Peyer's patch (tissue), 4 donors: ENCODE measurements around the gene GM2A. TPM values are rescaled to one million over a fixed set of nuclear protein-coding genes. Genes with fewer than 3 reads are reported as not detected.
"Not testable (repeated sequence)": the region's sequence is repeated elsewhere in the genome, so short reads cannot be mapped to it uniquely, and the experiment has no call there.

Source experiments
- DNase-seq, 3 donors: peaks; one replicate each; pipeline ENCODE4 v3.0.0-alpha.2; 2017 to 2019
- H3K27ac ChIP-seq, 4 donors: fragments of 200-600 bp; sonication (generic); one replicate each; pipeline ENCODE4 v1.5.1; 2016 to 2019
- H3K27me3 ChIP-seq, 2 donors: fragments of 200-600 bp; sonication (generic); one replicate each; pipeline ENCODE4 v1.5.1; 2019
- H3K36me3 ChIP-seq, 3 donors: fragments of 200-600 bp; sonication (generic); one replicate each; pipeline ENCODE4 v1.5.1; 2016 to 2019
- H3K4me1 ChIP-seq, 4 donors: fragments of 200-600 bp; sonication (generic); one replicate each; pipeline ENCODE4 v1.5.1; 2016 to 2019
- H3K4me3 ChIP-seq, 4 donors: fragments of 200-600 bp; sonication (generic); 1 replicate in 3 of 4; 2 replicates in 1 of 4; pipeline ENCODE4 v1.5.1; 2016 to 2019; ENCODE audit warnings: mild to moderate bottlenecking in 1 of 4
- H3K9me3 ChIP-seq, 4 donors: fragments of 200-600 bp; sonication (generic); one replicate each; pipeline ENCODE4 v1.5.1; 2016 to 2019; ENCODE audit warnings: mild to moderate bottlenecking in 1 of 4
- CTCF ChIP-seq, 6 experiments: fragments of 450-650 bp in 4 of 6; fragments of 200-600 bp in 2 of 6; sonication (generic) in 1 of 6; IDR thresholded peaks; one replicate each; pipeline ENCODE4 v1.5.1; 2017 to 2019; ENCODE audit warnings: antibody characterized with exemption in 6 of 6, mild to moderate bottlenecking in 3 of 6, moderate library complexity in 1 of 6
- POLR2A ChIP-seq, 2 donors: fragments of 450-650 bp; IDR thresholded peaks; one replicate each; pipeline ENCODE4 v1.5.1; 2017; ENCODE audit warnings: antibody characterized with exemption in 2 of 2, mild to moderate bottlenecking in 2 of 2, moderate library complexity in 2 of 2
- total RNA-seq, 4 donors: library from RNA; depleted of rRNA; stranded (reverse); fragments of >200 nt; gene quantifications; one replicate each; pipeline ENCODE4 v1.1.0, GENCODE V29; 2016

The GM2A gene
- total RNA-seq, 4 donors from 2014 or later, result 15.1 to 27.2 (median 16.8) TPM

DNA sequence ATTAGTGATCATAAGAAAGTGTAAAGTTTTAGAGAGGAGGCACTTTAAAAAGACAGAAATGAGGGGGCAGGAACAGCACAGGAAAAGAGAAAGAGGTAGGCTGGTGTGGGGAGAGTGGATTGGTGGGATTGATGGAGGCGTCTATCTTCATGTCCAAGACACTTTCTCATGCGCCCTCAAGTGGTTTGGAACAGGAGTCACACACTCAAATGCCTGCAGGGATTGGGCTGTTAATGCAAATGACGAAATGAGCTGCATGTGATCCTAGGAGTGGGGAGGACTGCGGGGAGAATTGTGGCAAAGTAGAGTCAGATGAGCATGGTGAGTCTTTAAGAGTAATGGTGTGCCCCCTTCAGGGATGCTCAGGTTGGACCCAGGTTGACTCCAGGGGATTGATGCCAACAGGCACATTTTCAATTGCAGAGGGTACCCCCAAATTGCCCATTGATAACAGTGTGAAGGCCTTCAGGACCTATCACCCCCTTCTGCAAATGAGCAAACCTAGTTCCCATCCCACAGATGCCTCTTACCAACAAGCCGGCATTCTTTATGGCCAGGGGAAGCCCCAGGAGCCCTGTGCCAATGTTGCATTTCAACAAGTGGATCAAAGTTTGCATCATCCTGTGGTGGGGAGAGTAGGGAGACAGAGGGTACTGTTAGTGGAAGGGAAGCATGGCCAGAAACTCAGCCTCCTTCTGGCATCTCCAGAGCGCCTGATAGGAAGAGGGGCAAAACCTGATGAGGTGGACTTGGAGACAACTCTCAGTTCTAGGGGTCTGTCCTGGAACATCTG, 45.3 kb downstream of the GM2A start:
- peak in 1 of 3 donors; percentile 31 for DNase-seq
- H3K27me3 ChIP-seq, result no peaks in the 10 kb centered on the region
- TF ChIP-seq POLR2A (IDR thresholded peaks at IDR 0.05) (no peak), CTCF (IDR thresholded peaks at IDR 0.05) (peak in 5 of 6 experiments; percentile 30 to 54 (median 37))

GRCh38 chr5:151303666-151304065, 50.7 kb downstream of the GM2A start, which contains the start of gene SLC36A3:
SLC36A3 (minus strand) TSS chr5:151303766; CDS start chr5:151303354, 412 bp downstream.
- no peaks in the 10 kb centered on the region for H3K9me3 ChIP-seq
- H3K36me3 ChIP-seq, result no peaks in the 10 kb centered on the region
- no peak within 1 kb of the TSS for H3K27ac ChIP-seq
- TF ChIP-seq POLR2A (IDR thresholded peaks at IDR 0.05) (no peak), CTCF (IDR thresholded peaks at IDR 0.05) (no peak)
- H3K4me3 ChIP-seq, result no peak within 1 kb of the TSS
- DNase-seq, result no peak
- no peaks in the 10 kb centered on the region for H3K4me1 ChIP-seq
- H3K27me3 ChIP-seq, result no peaks in the 10 kb centered on the region

More for the DNA sequence above, 45.3 kb downstream of the GM2A start:
- H3K27ac ChIP-seq, result no peak overlapping the region
- no peaks in the 10 kb centered on the region for H3K9me3 ChIP-seq
- H3K4me1 ChIP-seq, result no peaks in the 10 kb centered on the region
- no peaks in the 10 kb centered on the region for H3K36me3 ChIP-seq
- no peak overlapping the region for H3K4me3 ChIP-seq

- not testable (repeated sequence) for DNase-seq, H3K27ac ChIP-seq, H3K36me3 ChIP-seq, H3K27me3 ChIP-seq, H3K4me1 ChIP-seq, H3K4me3 ChIP-seq, H3K9me3 ChIP-seq
Observed at GRCh38 chr5:151309266-151309665, 56.3 kb downstream of the GM2A start.

DNA sequence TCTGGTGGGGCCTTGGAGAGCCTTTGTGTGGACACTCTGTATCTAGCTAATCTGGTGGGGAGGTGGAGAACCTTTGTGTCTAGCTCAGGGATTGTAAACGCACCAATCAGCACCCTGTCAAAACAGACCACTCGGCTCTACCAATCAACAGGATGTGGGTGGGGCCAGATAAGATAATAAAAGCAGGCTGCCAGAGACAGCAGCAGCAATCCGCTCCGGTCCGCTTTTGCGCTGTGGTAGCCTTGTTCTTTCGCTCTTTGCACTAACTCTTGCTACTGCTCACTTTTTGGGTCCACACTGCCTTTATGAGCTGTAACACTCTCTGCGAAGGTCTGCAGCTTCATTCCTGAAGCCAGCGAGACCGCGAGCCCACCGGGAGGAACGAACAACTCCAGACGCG, 56.8 kb downstream of the GM2A start:
- H3K4me3 ChIP-seq, result not testable (repeated sequence)

GRCh38 chr5:151310932-151311331, 57.9 kb downstream of the GM2A start:
- Histone ChIP-seq H3K27me3 (no peaks in the 10 kb centered on the region), H3K4me1 (no peaks in the 10 kb centered on the region), H3K36me3 (no peaks in the 10 kb centered on the region), H3K9me3 (no peaks in the 10 kb centered on the region), H3K4me3 (no peak overlapping the region), H3K27ac (no peak overlapping the region)
- TF ChIP-seq POLR2A (IDR thresholded peaks at IDR 0.05), result no peak
- TF ChIP-seq CTCF (IDR thresholded peaks at IDR 0.05), result no peak
- no peak for DNase-seq

More for the DNA sequence above, 56.8 kb downstream of the GM2A start:
- not testable (repeated sequence) for H3K27ac ChIP-seq, H3K4me1 ChIP-seq, H3K9me3 ChIP-seq, H3K36me3 ChIP-seq, DNase-seq, H3K27me3 ChIP-seq

GRCh38 chr5:151312756-151313324, 59.9 kb downstream of the GM2A start:
- Histone ChIP-seq H3K36me3 (no peaks in the 10 kb centered on the region), H3K27ac (no peak overlapping the region), H3K27me3 (no peaks in the 10 kb centered on the region), H3K4me1 (no peaks in the 10 kb centered on the region), H3K4me3 (no peak overlapping the region), H3K9me3 (no peaks in the 10 kb centered on the region)
- no peak for DNase-seq
- no peak for TF ChIP-seq POLR2A (IDR thresholded peaks at IDR 0.05)
- no peak for TF ChIP-seq CTCF (IDR thresholded peaks at IDR 0.05)
